Epithelial cell of esophagus (primary cell): ENCODE measurements around the gene PDZRN3.

ENCODE experiments used
- DNase-seq: peaks from one replicate; pipeline ENCODE4 v3.0.0; 2010; ENCODE audit warnings: low read depth
- H3K4me3 ChIP-seq: 2 replicates; pipeline ENCODE4 v1.5.1; 2011; ENCODE audit warnings: mild to moderate bottlenecking, low read length, control low read depth
- TF ChIP-seq, protein P1 (sequence below): IDR thresholded peaks from 2 replicates; pipeline ENCODE4 v1.5.1; 2011; ENCODE audit warnings: low read depth, mild to moderate bottlenecking, low read length, control low read depth, inconsistent platforms; ENCODE audit not compliant: insufficient read depth; ENCODE audit errors: missing control alignments

PDZRN3 gene

DNA sequence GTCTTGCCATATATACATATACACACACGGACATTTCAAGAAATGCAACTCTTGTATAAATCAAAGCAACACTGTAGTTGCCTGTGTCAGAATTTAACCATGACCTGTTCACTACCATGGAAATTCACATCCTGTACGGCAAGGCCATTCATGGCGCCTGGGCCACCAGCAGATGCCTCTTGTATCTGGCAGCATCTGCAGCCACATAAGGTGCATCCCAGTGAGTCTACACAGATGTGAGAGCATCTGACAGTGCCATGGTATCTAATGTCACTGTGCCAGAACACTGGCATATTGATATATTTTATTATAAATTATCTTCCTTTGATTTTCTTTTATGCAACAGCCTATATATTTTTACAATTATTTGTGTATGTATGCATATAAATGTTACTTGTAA lies 25.1 kb downstream of the PDZRN3 start:
- TF ChIP-seq, protein P1, sequence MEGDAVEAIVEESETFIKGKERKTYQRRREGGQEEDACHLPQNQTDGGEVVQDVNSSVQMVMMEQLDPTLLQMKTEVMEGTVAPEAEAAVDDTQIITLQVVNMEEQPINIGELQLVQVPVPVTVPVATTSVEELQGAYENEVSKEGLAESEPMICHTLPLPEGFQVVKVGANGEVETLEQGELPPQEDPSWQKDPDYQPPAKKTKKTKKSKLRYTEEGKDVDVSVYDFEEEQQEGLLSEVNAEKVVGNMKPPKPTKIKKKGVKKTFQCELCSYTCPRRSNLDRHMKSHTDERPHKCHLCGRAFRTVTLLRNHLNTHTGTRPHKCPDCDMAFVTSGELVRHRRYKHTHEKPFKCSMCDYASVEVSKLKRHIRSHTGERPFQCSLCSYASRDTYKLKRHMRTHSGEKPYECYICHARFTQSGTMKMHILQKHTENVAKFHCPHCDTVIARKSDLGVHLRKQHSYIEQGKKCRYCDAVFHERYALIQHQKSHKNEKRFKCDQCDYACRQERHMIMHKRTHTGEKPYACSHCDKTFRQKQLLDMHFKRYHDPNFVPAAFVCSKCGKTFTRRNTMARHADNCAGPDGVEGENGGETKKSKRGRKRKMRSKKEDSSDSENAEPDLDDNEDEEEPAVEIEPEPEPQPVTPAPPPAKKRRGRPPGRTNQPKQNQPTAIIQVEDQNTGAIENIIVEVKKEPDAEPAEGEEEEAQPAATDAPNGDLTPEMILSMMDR: no peak
- H3K4me3 ChIP-seq: no peak overlapping the region
- no peak for DNase-seq

DNA sequence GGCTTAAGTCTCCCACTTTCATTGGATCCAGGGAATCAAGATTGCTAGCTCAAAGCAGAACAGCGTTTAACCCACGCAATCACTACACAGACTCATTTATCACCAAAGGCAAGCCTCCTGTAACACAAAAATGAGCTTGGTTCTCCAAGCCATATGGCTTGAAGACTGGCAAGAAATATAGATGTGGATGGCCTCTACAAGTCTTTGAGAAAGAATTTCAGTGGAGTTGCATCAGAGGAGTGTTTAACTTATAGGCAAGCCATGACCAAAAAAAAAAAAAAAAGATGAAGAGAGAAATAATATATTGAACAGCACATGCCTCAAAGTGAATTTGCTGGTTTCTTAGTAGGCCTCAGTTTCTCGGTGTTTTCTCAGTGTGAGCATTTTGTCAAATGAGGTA lies 27.3 kb downstream of the PDZRN3 start:
- no peak for DNase-seq
- TF ChIP-seq, protein P1: no peak
- H3K4me3 ChIP-seq: no peak overlapping the region

DNA sequence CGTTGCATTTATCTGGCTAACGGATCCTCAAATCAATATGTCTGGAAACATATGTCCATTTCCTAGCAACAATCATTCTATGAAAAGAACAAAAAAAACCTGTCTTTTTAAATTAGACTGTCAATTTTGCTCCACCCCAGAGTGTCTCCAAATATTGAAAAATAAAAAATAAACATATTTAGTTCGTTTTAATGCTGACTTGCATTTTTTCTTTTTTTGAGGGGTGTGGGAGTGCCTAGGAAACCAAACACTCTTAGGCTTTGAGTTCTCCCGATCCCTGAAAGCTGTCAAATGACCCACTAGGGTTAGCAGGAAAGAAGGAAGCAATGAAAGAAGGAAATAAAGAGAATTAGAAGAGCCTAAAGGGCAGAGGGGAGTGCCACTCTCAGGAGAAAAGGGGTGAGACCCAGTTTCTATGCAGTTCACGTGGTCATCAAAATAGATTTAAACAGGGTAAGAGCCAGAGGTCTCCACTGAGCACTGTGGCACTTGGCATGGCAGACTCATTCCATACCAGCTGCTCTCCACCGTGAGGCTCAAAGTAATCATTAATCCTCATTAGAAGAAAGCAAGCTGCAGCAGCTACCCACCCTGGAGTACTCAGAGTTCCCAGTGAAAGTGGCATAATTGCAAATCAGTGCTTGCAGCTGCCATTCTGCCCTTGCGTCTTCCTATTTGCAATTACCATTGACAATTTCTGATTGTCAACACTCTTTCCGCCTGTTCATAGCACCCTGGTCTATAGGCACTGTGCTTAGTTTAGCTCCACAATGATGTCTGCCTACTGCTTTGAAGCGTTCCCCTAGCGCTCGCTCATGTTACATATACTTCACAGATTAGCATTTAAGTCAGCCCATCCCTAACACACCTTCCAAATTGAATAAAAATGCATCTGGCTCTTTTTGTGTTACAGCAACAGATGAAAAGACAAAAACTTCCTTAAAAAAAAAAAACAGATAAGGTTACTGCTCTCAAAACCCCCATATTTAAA lies 32.3 kb downstream of the PDZRN3 start:
- no peak overlapping the region for H3K4me3 ChIP-seq
- TF ChIP-seq, protein P1: no peak
- DNase-seq: no peak

DNA sequence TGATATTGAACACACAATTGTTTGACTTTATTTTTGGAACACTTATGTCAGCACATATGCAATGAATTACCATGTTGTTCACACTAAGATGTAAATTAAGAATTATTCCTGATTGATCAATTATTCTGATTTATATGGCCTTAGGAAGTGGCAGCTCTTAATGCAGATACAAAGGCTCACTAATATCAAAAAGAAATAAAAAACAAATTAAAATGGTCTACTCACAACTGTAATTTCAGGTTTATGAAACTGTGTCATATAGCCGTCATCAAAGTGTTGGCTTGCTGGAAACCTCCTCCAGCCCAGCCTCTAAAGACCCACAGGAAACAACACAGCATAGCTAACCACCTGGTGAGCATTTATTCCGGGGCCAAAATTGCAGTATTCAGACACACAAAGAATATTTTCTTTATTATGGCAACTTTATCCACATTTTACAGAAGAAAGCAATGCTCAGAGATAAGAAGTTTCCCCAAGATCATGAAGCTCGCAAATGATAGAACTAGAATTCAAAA lies 33.4 kb downstream of the PDZRN3 start:
- DNase-seq: no peak
- H3K4me3 ChIP-seq: no peak overlapping the region
- TF ChIP-seq, protein P1: no peak

DNA sequence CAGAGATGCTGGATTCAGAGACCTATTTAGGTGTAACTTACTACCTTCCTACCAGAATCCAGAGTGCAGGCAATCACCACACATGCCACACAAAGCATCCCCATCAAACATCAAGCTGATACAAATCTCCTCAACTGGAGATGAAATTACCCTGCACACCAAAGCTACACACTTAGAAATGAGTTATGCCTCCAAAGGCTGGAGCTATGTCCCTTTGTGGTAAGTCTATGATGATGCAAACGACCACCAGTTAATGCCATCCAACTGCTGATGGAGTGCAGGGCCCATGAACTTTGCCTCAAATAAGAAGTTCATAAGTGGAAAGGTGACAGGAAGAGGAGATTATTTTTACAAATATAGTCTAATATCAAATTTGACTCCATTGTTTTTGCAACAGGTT lies 38.1 kb downstream of the PDZRN3 start:
- TF ChIP-seq, protein P1: no peak
- no peak for DNase-seq
- no peak overlapping the region for H3K4me3 ChIP-seq

DNA sequence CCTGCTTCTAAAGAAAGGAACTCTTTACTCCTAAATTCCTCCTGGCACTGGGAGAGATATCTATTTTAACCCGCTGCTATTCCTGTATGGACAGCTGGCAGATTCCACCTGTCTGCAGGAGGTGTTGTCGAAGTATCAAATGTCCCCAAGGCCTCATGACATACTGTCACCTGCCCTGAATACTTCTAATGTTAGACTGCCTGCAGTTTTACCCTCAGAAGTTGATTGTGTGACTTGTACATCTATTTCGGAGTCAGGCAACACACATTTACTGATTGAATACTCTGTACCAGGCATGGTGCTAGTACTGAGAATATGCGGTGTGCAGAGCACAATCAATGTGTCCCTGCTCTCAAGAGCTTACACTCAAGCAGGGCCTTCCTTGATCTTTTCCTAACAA lies 38.6 kb downstream of the PDZRN3 start:
- TF ChIP-seq, protein P1: no peak
- DNase-seq: no peak
- no peak overlapping the region for H3K4me3 ChIP-seq

DNA sequence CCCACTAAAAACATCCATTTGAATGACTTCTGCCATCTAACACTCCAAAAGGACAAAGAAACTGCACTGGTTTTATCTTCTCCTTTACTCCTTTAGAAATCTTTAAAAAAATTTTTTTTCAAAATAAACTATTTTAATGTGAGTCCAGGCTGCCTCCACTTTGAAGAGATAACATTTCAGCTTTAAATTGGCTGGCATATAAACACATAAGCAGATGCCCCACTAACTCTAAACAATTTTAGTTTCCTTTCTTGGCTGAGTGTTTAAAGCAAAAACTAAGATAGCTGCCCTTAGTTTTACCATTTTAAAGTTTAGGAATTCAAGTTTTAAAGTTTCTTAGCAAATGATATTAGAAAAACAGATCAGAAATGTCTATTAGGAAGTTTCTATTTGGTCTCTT lies 39.9 kb downstream of the PDZRN3 start:
- H3K4me3 ChIP-seq: no peak overlapping the region
- no peak for DNase-seq
- TF ChIP-seq, protein P1: no peak
